Measurements from ENCODE around the gene TMEM18.

The TMEM18 gene

DNA sequence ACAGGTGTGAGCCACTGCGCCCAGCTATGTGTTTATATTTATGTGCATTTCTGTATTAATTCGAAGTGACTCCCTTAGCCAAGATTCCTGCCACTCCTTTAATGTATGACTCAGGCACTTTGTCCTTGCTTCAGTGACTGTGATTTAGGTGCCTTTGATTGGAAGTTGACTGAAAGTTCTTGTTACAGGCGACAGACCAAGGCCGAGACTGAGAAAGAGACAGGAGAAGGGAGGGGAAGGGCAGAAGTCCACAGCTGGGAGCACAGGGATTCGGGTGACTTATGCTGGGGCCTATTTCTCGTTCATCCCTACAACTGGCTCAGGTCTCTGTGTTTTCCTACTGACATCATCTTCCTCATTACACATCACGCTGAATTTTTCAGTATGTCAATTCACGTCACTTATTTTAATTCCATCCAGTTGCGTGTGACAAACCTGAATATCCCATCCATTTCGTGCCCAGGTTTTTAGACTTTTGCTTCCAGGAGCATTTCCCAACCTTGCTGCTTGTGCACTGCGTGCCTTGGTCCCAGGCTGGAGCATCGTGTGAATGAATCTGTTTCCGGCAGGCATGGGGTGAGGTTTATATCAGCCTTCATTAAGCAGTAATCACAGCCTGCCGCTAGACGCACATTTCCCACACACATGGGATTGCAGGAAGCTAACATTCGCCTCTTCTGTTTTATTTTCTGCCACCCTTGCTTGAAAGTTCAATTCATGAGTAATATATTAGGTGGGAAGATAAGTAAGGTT, 42.4 kb downstream of the TMEM18 start:
- no peak for DNase-seq (ENCODE audit: low read depth, low spot score)
- no peaks in the 10 kb centered on the region; the same call in 1 of the 2 replicates for H3K27me3 ChIP-seq (ENCODE audit: control insufficient read depth, insufficient read depth, low read length)
- no CpG with 5 or more reads among the region's 16 CpGs for WGBS (ENCODE audit: insufficient coverage, insufficient read length)

DNA sequence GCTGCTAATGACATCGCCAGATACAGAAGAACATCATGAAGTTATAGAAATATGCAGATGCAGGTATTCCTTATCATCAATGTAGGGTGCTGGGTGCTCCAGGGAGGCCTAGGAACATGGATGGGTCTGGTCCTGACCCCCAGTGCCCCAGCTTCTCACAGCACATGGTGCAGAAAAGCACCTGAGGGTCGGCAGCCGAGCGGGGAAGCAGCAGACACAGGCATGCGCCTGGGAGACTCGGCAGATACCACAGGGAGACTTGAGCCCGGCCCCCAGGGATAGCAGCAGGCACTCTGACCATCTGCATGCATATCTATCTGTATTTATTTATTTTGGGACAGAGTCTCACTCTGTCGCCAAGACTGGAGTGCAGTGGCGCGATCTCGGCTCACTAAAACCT, 43.2 kb downstream of the TMEM18 start:
- Histone ChIP-seq H3K27me3 (ENCODE audit: control insufficient read depth, insufficient read depth, low read length) (no peaks in the 10 kb centered on the region; the same call in 1 of the 2 replicates), H3K4me3 (ENCODE audit: low read length) (no peak overlapping the region), H3K4me1 (ENCODE audit: control insufficient read depth, insufficient read depth, low read length) (peaks cover 1% of the 10 kb centered on the region; the same call in 1 of the 2 replicates), H3K9me3 (ENCODE audit: control insufficient read depth, insufficient read depth, low read length) (no peaks in the 10 kb centered on the region), H3K36me3 (ENCODE audit: control insufficient read depth, insufficient read depth, low read length) (no peaks in the 10 kb centered on the region; the same call in 1 of the 2 replicates), H3K27ac (ENCODE audit: low read length) (no peak overlapping the region)
- WGBS (ENCODE audit: insufficient coverage, insufficient read length) = no CpG with 5 or more reads among the region's 11 CpGs
- no peak for DNase-seq (ENCODE audit: low read depth, low spot score)

More for the DNA sequence above, 42.4 kb downstream of the TMEM18 start:
- no peak overlapping the region for H3K4me3 ChIP-seq (ENCODE audit: low read length)
- peaks cover 1% of the 10 kb centered on the region; the same call in 1 of the 2 replicates for H3K4me1 ChIP-seq (ENCODE audit: control insufficient read depth, insufficient read depth, low read length)
- no peaks in the 10 kb centered on the region; the same call in 1 of the 2 replicates for H3K36me3 ChIP-seq (ENCODE audit: control insufficient read depth, insufficient read depth, low read length)
- no peak overlapping the region for H3K27ac ChIP-seq (ENCODE audit: low read length)
- H3K9me3 ChIP-seq (ENCODE audit: control insufficient read depth, insufficient read depth, low read length) = no peaks in the 10 kb centered on the region

DNA sequence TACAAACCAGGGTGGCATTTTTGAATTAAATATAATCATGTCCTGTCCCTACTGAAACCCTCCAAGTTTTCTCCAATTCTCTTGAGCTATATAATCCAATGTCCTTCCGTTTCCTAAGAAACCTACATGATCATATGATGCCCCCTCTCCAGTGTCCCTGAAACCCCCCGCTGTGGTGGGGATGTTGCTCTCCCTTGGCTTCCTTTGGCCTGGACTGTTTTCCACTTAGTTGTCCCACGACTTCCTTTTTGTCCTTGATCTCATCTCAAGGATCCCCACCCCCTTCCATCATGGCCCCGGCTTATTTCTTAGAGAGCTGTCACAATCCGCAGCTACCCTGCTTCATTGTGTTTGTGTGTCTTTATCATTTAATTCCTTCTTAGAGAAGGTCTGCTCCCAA, 43.8 kb downstream of the TMEM18 start:
- no peak for DNase-seq (ENCODE audit: low read depth, low spot score)
- no peaks in the 10 kb centered on the region; the same call in 1 of the 2 replicates for H3K36me3 ChIP-seq (ENCODE audit: control insufficient read depth, insufficient read depth, low read length)
- no peaks in the 10 kb centered on the region for H3K9me3 ChIP-seq (ENCODE audit: control insufficient read depth, insufficient read depth, low read length)
- no peak overlapping the region for H3K27ac ChIP-seq (ENCODE audit: low read length)
- H3K27me3 ChIP-seq (ENCODE audit: control insufficient read depth, insufficient read depth, low read length) = no peaks in the 10 kb centered on the region; the same call in 1 of the 2 replicates
- WGBS (ENCODE audit: insufficient coverage, insufficient read length) = no CpG with 5 or more reads among the region's 5 CpGs
- peaks cover 1% of the 10 kb centered on the region; the same call in 1 of the 2 replicates for H3K4me1 ChIP-seq (ENCODE audit: control insufficient read depth, insufficient read depth, low read length)
- no peak overlapping the region for H3K4me3 ChIP-seq (ENCODE audit: low read length)

DNA sequence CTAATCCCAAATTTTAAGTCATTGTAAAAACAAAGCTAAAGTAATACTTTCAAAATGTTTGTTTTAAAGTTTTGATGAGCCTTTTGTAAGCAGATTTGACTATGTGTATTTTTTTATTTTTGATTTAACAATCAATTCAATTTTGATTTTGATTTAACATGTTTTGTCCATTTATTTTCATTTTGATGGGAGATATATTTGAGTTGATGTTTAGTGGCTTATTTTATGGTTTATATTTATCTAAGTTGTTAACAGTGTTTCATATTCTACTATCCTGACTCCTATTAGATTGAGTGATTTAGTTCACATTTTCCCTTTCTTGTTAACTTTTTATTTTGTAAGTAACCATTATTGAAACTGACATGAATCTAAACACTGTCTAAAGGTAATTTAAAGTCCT, 44.7 kb downstream of the TMEM18 start:
- Histone ChIP-seq H3K27me3 (ENCODE audit: control insufficient read depth, insufficient read depth, low read length) (no peaks in the 10 kb centered on the region; the same call in 1 of the 2 replicates), H3K9me3 (ENCODE audit: control insufficient read depth, insufficient read depth, low read length) (no peaks in the 10 kb centered on the region), H3K4me1 (ENCODE audit: control insufficient read depth, insufficient read depth, low read length) (peaks cover 1% of the 10 kb centered on the region; the same call in 1 of the 2 replicates), H3K4me3 (ENCODE audit: low read length) (no peak overlapping the region), H3K27ac (ENCODE audit: low read length) (no peak overlapping the region), H3K36me3 (ENCODE audit: control insufficient read depth, insufficient read depth, low read length) (no peaks in the 10 kb centered on the region; the same call in 1 of the 2 replicates)
- DNase-seq (ENCODE audit: low read depth, low spot score) = no peak

DNA sequence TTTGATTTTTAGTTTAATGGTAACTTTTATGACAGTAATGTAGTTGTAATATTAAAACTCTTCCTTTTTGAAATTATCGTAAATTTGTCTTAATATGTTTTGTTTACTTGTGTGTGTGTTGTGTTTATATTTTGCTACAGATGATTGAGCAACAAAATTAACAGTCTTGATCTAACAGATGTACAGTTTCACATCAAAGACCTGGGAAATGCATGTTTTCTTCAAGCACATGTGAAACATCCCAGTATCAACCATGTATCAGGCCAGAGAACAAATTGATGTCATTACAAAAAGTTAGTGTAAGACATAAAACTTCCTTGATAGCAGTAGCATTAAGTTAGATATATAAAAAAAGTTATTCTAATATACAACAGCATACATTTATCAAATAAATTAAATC, 45.5 kb downstream of the TMEM18 start:
- no peaks in the 10 kb centered on the region; the same call in 1 of the 2 replicates for H3K27me3 ChIP-seq (ENCODE audit: control insufficient read depth, insufficient read depth, low read length)
- no CpG with 5 or more reads among the region's 1 CpG for WGBS (ENCODE audit: insufficient coverage, insufficient read length)
- H3K9me3 ChIP-seq (ENCODE audit: control insufficient read depth, insufficient read depth, low read length) = no peaks in the 10 kb centered on the region

DNA sequence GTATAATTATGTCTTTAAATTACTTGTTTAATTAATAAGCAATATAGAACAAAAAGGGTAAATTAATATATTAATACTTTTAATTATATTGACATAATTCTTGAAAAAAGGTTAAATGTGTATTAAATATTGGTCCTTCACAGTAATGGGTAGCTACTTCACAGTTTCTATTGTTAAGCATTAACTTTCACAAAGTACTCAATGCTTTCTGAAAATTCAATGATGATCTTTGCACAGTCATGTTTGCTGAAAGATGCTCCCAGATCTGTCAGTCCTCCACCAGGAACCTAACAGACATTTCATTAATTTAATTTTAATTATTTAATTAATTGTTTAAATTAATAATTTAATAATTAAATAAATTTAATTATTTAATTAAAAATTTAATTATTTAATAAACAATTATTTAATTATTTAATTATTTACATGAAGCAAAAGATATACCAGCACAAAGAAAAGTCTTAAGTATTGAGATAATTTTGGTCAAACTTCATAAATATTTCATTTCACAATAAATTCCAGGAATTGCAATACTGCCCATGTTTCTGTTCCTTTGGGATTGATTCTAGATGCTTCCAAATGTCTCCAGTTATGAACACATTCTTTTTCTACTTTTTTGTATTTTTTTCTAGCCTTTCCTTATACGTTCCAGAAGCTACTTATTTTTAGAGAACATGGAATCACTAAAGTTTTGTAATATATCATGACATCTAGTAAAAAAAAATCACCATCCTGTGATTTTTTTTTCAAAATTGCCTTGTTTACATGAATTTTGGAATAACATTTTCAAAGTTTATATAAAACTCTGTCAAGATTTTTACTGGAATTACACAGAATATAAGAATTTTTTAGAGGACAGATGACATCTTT, 46.5 kb downstream of the TMEM18 start:
- Histone ChIP-seq H3K27me3 (ENCODE audit: control insufficient read depth, insufficient read depth, low read length) (no peaks in the 10 kb centered on the region), H3K36me3 (ENCODE audit: control insufficient read depth, insufficient read depth, low read length) (no peaks in the 10 kb centered on the region; the same call in 1 of the 2 replicates), H3K9me3 (ENCODE audit: control insufficient read depth, insufficient read depth, low read length) (no peaks in the 10 kb centered on the region), H3K4me3 (ENCODE audit: low read length) (no peak overlapping the region), H3K4me1 (ENCODE audit: control insufficient read depth, insufficient read depth, low read length) (no peaks in the 10 kb centered on the region; the same call in 1 of the 2 replicates), H3K27ac (ENCODE audit: low read length) (no peak overlapping the region)
- no peak for DNase-seq (ENCODE audit: low read depth, low spot score)
- no CpG with 5 or more reads among the region's 1 CpG for WGBS (ENCODE audit: insufficient coverage, insufficient read length)

More for the DNA sequence above, 45.5 kb downstream of the TMEM18 start:
- no peak for DNase-seq (ENCODE audit: low read depth, low spot score)
- H3K36me3 ChIP-seq (ENCODE audit: control insufficient read depth, insufficient read depth, low read length) = no peaks in the 10 kb centered on the region; the same call in 1 of the 2 replicates
- no peak overlapping the region for H3K27ac ChIP-seq (ENCODE audit: low read length)
- peaks cover 1% of the 10 kb centered on the region; the same call in 1 of the 2 replicates for H3K4me1 ChIP-seq (ENCODE audit: control insufficient read depth, insufficient read depth, low read length)
- no peak overlapping the region for H3K4me3 ChIP-seq (ENCODE audit: low read length)

DNA sequence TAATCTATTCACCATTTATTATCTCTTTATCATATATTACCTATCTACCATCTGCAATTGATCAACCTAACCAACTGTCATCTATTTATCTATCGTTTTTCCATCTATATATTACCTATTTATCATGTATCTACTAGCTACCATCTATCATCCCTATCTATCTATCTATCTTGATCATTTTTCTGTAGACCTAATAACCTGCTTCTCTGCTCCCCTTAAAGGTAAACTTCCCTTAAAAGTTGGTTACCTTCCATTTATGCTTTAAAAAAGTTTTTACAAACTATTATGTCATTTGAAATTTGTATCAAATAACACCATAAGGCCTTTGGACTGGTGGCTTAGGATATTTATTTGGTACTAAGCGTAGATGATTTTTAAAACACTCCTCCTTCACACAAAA, 47.2 kb downstream of the TMEM18 start:
- no peak for DNase-seq (ENCODE audit: low read depth, low spot score)
- Histone ChIP-seq H3K4me1 (ENCODE audit: control insufficient read depth, insufficient read depth, low read length) (no peaks in the 10 kb centered on the region; the same call in 1 of the 2 replicates), H3K9me3 (ENCODE audit: control insufficient read depth, insufficient read depth, low read length) (no peaks in the 10 kb centered on the region), H3K4me3 (ENCODE audit: low read length) (no peak overlapping the region), H3K27ac (ENCODE audit: low read length) (no peak overlapping the region), H3K27me3 (ENCODE audit: control insufficient read depth, insufficient read depth, low read length) (no peaks in the 10 kb centered on the region), H3K36me3 (ENCODE audit: control insufficient read depth, insufficient read depth, low read length) (no peaks in the 10 kb centered on the region; the same call in 1 of the 2 replicates)
- 100% methylated on average over 1 of the region's 2 CpGs for WGBS (ENCODE audit: insufficient coverage, insufficient read length)

DNA sequence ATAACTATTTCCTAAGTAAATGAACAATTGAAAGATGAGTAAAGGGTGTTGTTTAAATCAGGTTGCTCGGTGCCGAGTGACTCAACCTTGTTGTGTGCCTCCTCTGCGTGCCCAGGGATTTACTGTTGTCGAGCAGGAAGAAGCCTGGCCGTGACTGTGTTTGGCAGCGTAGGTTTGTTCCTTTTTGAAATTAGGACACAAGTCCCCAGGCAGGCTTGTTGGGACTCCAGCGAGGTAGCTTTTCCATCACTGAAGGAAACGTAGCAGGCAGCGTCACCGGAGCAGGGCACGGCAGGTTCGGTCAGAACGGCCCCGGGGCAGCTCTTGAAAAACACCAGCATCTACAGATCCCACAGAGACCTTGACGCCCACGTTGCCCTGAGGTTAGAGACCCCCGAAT, 48.6 kb downstream of the TMEM18 start:
- H3K4me1 ChIP-seq (ENCODE audit: control insufficient read depth, insufficient read depth, low read length) = no peaks in the 10 kb centered on the region; the same call in 1 of the 2 replicates
- H3K36me3 ChIP-seq (ENCODE audit: control insufficient read depth, insufficient read depth, low read length) = no peaks in the 10 kb centered on the region; the same call in 1 of the 2 replicates
- H3K27me3 ChIP-seq (ENCODE audit: control insufficient read depth, insufficient read depth, low read length) = no peaks in the 10 kb centered on the region
- WGBS (ENCODE audit: insufficient coverage, insufficient read length) = no CpG with 5 or more reads among the region's 17 CpGs
- no peak overlapping the region for H3K27ac ChIP-seq (ENCODE audit: low read length)
- DNase-seq (ENCODE audit: low read depth, low spot score) = no peak
- no peaks in the 10 kb centered on the region for H3K9me3 ChIP-seq (ENCODE audit: control insufficient read depth, insufficient read depth, low read length)
- H3K4me3 ChIP-seq (ENCODE audit: low read length) = no peak overlapping the region

DNA sequence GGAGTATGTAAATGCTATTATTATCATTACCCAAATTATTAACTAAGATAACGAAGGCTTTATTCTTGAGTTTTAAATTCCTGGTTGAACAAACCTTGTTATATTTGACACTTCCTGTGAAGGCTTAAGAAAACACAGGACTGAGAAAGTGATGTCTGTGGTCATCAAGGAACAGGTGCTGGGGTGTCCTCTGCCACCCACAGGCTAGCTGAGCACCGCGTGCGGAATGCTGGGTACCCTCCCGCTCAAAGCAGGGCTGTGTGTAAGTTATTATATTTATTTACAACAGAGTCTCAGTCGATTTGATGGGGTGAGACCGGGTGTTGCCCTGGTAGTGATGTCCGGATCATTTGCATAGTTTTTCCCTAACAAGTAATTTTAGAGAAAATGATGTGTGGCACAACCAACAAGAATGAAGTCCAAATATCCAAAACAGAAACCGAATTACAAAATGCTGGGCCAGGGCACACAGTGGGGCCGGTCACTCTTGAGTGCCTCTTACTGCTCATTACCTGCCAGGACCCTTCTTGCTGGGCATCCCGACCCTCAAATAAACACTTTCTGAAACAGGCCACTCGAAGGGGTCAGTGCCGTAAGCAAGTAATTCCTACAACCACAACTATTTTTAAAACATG, 49.2 kb downstream of the TMEM18 start:
- H3K9me3 ChIP-seq (ENCODE audit: control insufficient read depth, insufficient read depth, low read length) = no peaks in the 10 kb centered on the region
- no peaks in the 10 kb centered on the region for H3K27me3 ChIP-seq (ENCODE audit: control insufficient read depth, insufficient read depth, low read length)
- no peaks in the 10 kb centered on the region; the same call in 1 of the 2 replicates for H3K4me1 ChIP-seq (ENCODE audit: control insufficient read depth, insufficient read depth, low read length)
- no peak for DNase-seq (ENCODE audit: low read depth, low spot score)
- H3K36me3 ChIP-seq (ENCODE audit: control insufficient read depth, insufficient read depth, low read length) = no peaks in the 10 kb centered on the region; the same call in 1 of the 2 replicates
- H3K27ac ChIP-seq (ENCODE audit: low read length) = no peak overlapping the region
- WGBS (ENCODE audit: insufficient coverage, insufficient read length) = no CpG with 5 or more reads among the region's 13 CpGs
- no peak overlapping the region for H3K4me3 ChIP-seq (ENCODE audit: low read length)

DNA sequence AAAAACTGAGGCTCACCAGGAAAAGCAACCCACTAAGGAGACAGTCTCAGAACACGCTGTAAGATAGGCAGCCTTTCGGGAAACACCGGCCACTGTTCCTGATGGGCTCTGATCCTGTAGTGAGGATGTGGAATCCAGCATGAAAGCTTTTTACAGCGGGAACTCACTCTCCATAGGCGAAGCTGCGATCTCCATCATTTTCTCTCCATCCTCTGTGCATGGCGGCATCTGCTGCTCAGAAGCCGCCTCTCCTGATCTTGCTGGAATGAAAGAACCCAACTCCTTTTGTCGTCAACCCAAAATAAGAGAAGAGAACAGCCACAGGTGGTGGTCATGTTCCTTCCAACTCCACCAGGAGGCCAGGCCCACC, 49.9 kb downstream of the TMEM18 start:
- Histone ChIP-seq H3K4me3 (ENCODE audit: low read length) (no peak overlapping the region), H3K9me3 (ENCODE audit: control insufficient read depth, insufficient read depth, low read length) (no peaks in the 10 kb centered on the region), H3K27me3 (ENCODE audit: control insufficient read depth, insufficient read depth, low read length) (no peaks in the 10 kb centered on the region), H3K36me3 (ENCODE audit: control insufficient read depth, insufficient read depth, low read length) (no peaks in the 10 kb centered on the region; the same call in 1 of the 2 replicates), H3K4me1 (ENCODE audit: control insufficient read depth, insufficient read depth, low read length) (no peaks in the 10 kb centered on the region; the same call in 1 of the 2 replicates), H3K27ac (ENCODE audit: low read length) (no peak overlapping the region)
- no peak for DNase-seq (ENCODE audit: low read depth, low spot score)
- WGBS (ENCODE audit: insufficient coverage, insufficient read length) = no CpG with 5 or more reads among the region's 9 CpGs

Measured in iPS DF 6.9 (cell line).